KOPT-K1 (cell line): ENCODE measurements around the gene BDP1.
A peak's percentile ranks its signal among the peaks of the same experiment; 100 is the strongest.
"Not testable (repeated sequence)": the region's sequence is repeated elsewhere in the genome, so short reads cannot be mapped to it uniquely, and the experiment has no call there.

Experiments
- H3K27ac ChIP-seq: fragments of 200-600 bp; sonication (generic); 2 replicates; pipeline ENCODE4 v1.5.1; 2016; ENCODE audit warnings: antibody characterized with exemption, mild to moderate bottlenecking, low read depth, low read length; ENCODE audit not compliant: poor library complexity, severe bottlenecking
- H3K36me3 ChIP-seq: fragments of 200-600 bp; sonication (generic); 2 replicates; pipeline ENCODE4 v1.5.1; 2017; ENCODE audit warnings: antibody characterized with exemption, mild to moderate bottlenecking, low read length, moderate library complexity; ENCODE audit not compliant: insufficient read depth
- H3K9me3 ChIP-seq: fragments of 200-600 bp; sonication (generic); 2 replicates; pipeline ENCODE4 v1.5.1; 2017; ENCODE audit warnings: antibody characterized with exemption, low read length, mild to moderate bottlenecking; ENCODE audit not compliant: insufficient read depth, poor library complexity, severe bottlenecking

BDP1 gene

GRCh38 chr5:71447218-71447808 is 8.1 kb upstream of the BDP1 start:
- H3K9me3 ChIP-seq, H3K27ac ChIP-seq, H3K36me3 ChIP-seq: not testable (repeated sequence)

- H3K36me3 ChIP-seq, result no peaks in the 10 kb centered on the region
- H3K9me3 ChIP-seq, result no peaks in the 10 kb centered on the region
- no peak overlapping the region for H3K27ac ChIP-seq
Measured at GRCh38 chr5:71452876-71453275, 2.6 kb upstream of the BDP1 start.

- Histone ChIP-seq H3K27ac (no peak overlapping the region), H3K36me3 (peaks cover 17% of the 10 kb centered on the region), H3K9me3 (no peaks in the 10 kb centered on the region)
Measured at GRCh38 chr5:71454913-71455312, 538 bp upstream of the BDP1 start.

GRCh38 chr5:71456362-71456743 is 902 bp downstream of the BDP1 start:
- no peaks in the 10 kb centered on the region for H3K9me3 ChIP-seq
- H3K27ac ChIP-seq, result peak overlapping the region; percentile 75
- peaks cover 32% of the 10 kb centered on the region for H3K36me3 ChIP-seq

GRCh38 chr5:71457106-71457505 is 1.7 kb downstream of the BDP1 start:
- H3K27ac ChIP-seq, result no peak overlapping the region
- no peaks in the 10 kb centered on the region for H3K9me3 ChIP-seq
- H3K36me3 ChIP-seq, result peaks cover 39% of the 10 kb centered on the region

- no peaks in the 10 kb centered on the region for H3K9me3 ChIP-seq
- H3K27ac ChIP-seq, result no peak overlapping the region
- peaks cover 73% of the 10 kb centered on the region for H3K36me3 ChIP-seq
Measured at GRCh38 chr5:71460693-71461092, 5.2 kb downstream of the BDP1 start.

- Histone ChIP-seq H3K36me3 (peaks cover 80% of the 10 kb centered on the region), H3K27ac (no peak overlapping the region), H3K9me3 (no peaks in the 10 kb centered on the region)
Measured at GRCh38 chr5:71461360-71461759, 5.9 kb downstream of the BDP1 start.

- H3K36me3 ChIP-seq, result peaks cover 97% of the 10 kb centered on the region
- no peaks in the 10 kb centered on the region for H3K9me3 ChIP-seq
- H3K27ac ChIP-seq, result no peak overlapping the region
Measured at GRCh38 chr5:71471193-71471592, 15.7 kb downstream of the BDP1 start.

- Histone ChIP-seq H3K36me3 (peaks cover 91% of the 10 kb centered on the region), H3K27ac (no peak overlapping the region)
Measured at GRCh38 chr5:71475788-71476384, 20.4 kb downstream of the BDP1 start.

GRCh38 chr5:71481441-71481840 is 26.0 kb downstream of the BDP1 start:
- Histone ChIP-seq H3K36me3 (peaks cover 90% of the 10 kb centered on the region), H3K9me3 (no peaks in the 10 kb centered on the region), H3K27ac (no peak overlapping the region)

More at GRCh38 chr5:71475788-71476384, 20.4 kb downstream of the BDP1 start:
- H3K9me3 ChIP-seq, result no peaks in the 10 kb centered on the region

GRCh38 chr5:71482132-71482531 is 26.7 kb downstream of the BDP1 start:
- no peak overlapping the region for H3K27ac ChIP-seq
- peaks cover 90% of the 10 kb centered on the region for H3K36me3 ChIP-seq
- no peaks in the 10 kb centered on the region for H3K9me3 ChIP-seq

- H3K36me3 ChIP-seq, result peaks cover 90% of the 10 kb centered on the region
- H3K9me3 ChIP-seq, result no peaks in the 10 kb centered on the region
- no peak overlapping the region for H3K27ac ChIP-seq
Measured at GRCh38 chr5:71483355-71483754, 27.9 kb downstream of the BDP1 start.

GRCh38 chr5:71492817-71493615 is 37.6 kb downstream of the BDP1 start:
- H3K36me3 ChIP-seq, result peaks cover 100% of the 10 kb centered on the region
- H3K9me3 ChIP-seq, result no peaks in the 10 kb centered on the region
- no peak overlapping the region for H3K27ac ChIP-seq

- peaks cover 99% of the 10 kb centered on the region for H3K36me3 ChIP-seq
- H3K9me3 ChIP-seq, H3K27ac ChIP-seq: not testable (repeated sequence)
Measured at GRCh38 chr5:71494202-71494601, 38.8 kb downstream of the BDP1 start.

GRCh38 chr5:71498756-71499155 is 43.3 kb downstream of the BDP1 start:
- peaks cover 99% of the 10 kb centered on the region for H3K36me3 ChIP-seq
- H3K27ac ChIP-seq, result not testable (repeated sequence)

More at GRCh38 chr5:71498756-71499155, 43.3 kb downstream of the BDP1 start:
- H3K9me3 ChIP-seq, result not testable (repeated sequence)
